ENCODE measurements around the gene BMP5. TPM values are rescaled to one million over a fixed set of nuclear protein-coding genes. Genes with fewer than 3 reads are reported as not detected.

The BMP5 gene
- total RNA-seq, 1 experiment from 2014 or later, result 17.7 TPM

GRCh38 chr6:55835220-55835619, 40.2 kb downstream of the BMP5 start:
- Histone ChIP-seq H3K27ac (ENCODE audit: low read length) (peak overlapping the region; percentile 78), H3K9me3 (ENCODE audit: control insufficient read depth, insufficient read depth, low read depth, low read length) (no peaks in the 10 kb centered on the region), H3K4me3 (ENCODE audit: low read depth in 2 of 2, low read length in 2 of 2) (no peak overlapping the region), H3K27me3 (ENCODE audit: control insufficient read depth, insufficient read depth, low read length) (no peaks in the 10 kb centered on the region), H3K4me1 (ENCODE audit: control insufficient read depth, insufficient read depth, low read length) (peaks cover 42% of the 10 kb centered on the region), H3K36me3 (ENCODE audit: control insufficient read depth, insufficient read depth, low read length) (no peaks in the 10 kb centered on the region)
- intact Hi-C loops (cut with micrococcal nuclease; ENCODE audit: unreplicated experiment), result no loop called here
- TF ChIP-seq POLR2AphosphoS5 (IDR thresholded peaks at IDR 0.05; ENCODE audit: low read depth, low read length) (no peak), REST (IDR thresholded peaks at IDR 0.05; ENCODE audit: insufficient read depth in 1 of 2, low read depth in 2 of 2, low read length in 1 of 2) (no peak), TCF7L2 (IDR thresholded peaks at IDR 0.05; ENCODE audit: low read depth, low read length) (no peak), CTCF (IDR thresholded peaks at IDR 0.05) (no peak), SIN3A (IDR thresholded peaks at IDR 0.05; ENCODE audit: borderline replicate concordance, insufficient read depth, low read depth, low read length) (no peak)
- DNase-seq (ENCODE audit: low read depth, low spot score) (no peak), ATAC-seq (no peak)
- no TSS peak for BruUV-seq (replicated peaks)
- in situ Hi-C loops (cut with HindIII; ENCODE audit: low pct_unique_long_range_greater_than_20kb, low sequenced_read_pairs), result no loop called here
- ChIA-PET CTCF (interaction anchor here (0.9 kb wide), 1 partner anchor 9 kb away, joined by 3 read pairs; no protein-coding TSS in a partner anchor), POLR2A (no interaction called here)

- peaks cover 59% of the 10 kb centered on the region for H3K4me1 ChIP-seq (ENCODE audit: control insufficient read depth, insufficient read depth, low read length)
- DNase-seq (ENCODE audit: low read depth, low spot score) (no peak), ATAC-seq (no peak)
- in situ Hi-C loops (cut with HindIII; ENCODE audit: low pct_unique_long_range_greater_than_20kb, low sequenced_read_pairs) (no loop called here), intact Hi-C loops (cut with micrococcal nuclease; ENCODE audit: unreplicated experiment) (no loop called here)
- BruUV-seq (replicated peaks), result no TSS peak
- no peaks in the 10 kb centered on the region; the same call in 1 of the 2 replicates for H3K36me3 ChIP-seq (ENCODE audit: control insufficient read depth, insufficient read depth, low read length)
- TF ChIP-seq SIN3A (IDR thresholded peaks at IDR 0.05; ENCODE audit: borderline replicate concordance, insufficient read depth, low read depth, low read length), result no peak
- TF ChIP-seq TCF7L2 (IDR thresholded peaks at IDR 0.05; ENCODE audit: low read depth, low read length), result no peak
- no peak for TF ChIP-seq POLR2AphosphoS5 (IDR thresholded peaks at IDR 0.05; ENCODE audit: low read depth, low read length)
- no peak for TF ChIP-seq CTCF (IDR thresholded peaks at IDR 0.05)
- TF ChIP-seq REST (IDR thresholded peaks at IDR 0.05; ENCODE audit: insufficient read depth in 1 of 2, low read depth in 2 of 2, low read length in 1 of 2), result no peak
- H3K27ac ChIP-seq (ENCODE audit: low read length), result peak overlapping the region; percentile 90
- H3K27me3 ChIP-seq (ENCODE audit: control insufficient read depth, insufficient read depth, low read length), result no peaks in the 10 kb centered on the region
- CTCF ChIA-PET, result no interaction called here
- no peak overlapping the region for H3K4me3 ChIP-seq (ENCODE audit: low read depth in 2 of 2, low read length in 2 of 2)
- POLR2A ChIA-PET, result no interaction called here
- H3K9me3 ChIP-seq (ENCODE audit: control insufficient read depth, insufficient read depth, low read depth, low read length), result no peaks in the 10 kb centered on the region
Measured at GRCh38 chr6:55833284-55833683, 42.1 kb downstream of the BMP5 start.
